ENCODE data around the gene CD74. TPM values are rescaled to one million over a fixed set of nuclear protein-coding genes. Genes with fewer than 3 reads are reported as not detected.

CD74 gene
- total RNA-seq, 1 donor from 2014 or later = 1,940 TPM

DNA sequence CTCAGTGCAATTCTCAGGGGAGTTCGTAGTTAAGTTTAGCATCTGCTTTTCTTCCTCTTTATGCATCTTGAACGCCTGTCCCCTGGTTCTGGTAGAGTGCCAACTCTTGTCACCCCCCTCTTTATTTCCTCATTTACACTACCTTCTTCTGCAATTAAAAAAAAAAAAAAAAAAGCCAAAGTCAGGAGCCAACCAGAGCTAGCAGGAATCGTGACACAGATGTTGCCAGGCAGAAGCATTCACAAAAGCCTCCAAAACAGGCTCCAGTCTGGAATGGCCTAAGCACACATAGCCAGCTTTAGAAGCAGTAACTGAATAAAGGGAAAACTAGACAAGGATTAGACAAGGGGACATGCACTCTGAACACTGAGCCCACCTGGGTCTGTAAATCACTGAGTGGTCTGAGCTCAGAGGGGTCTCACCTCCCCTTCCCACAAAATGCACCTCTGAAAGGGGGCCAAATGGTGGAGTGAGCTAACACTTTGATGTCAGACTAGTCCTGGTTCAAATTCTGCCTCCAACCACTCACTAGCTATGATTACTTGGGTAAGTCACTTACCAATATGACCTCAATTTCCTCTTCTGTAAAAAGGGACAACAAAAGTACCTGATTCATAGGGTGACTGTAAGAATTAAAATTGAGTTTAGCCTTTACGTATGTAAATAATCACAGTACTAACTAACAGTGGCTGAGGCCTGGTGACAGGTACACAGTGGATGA lies 2.0 kb downstream of the CD74 start:
- H3K27ac ChIP-seq = peak overlapping the region; percentile 81 to 86
- H3K27me3 ChIP-seq = no peaks in the 10 kb centered on the region
- peak overlapping the region; percentile 55 to 64 for H3K4me3 ChIP-seq
- no peaks in the 10 kb centered on the region for H3K9me3 ChIP-seq
- H3K4me1 ChIP-seq = peaks cover 3 to 11% of the 10 kb centered on the region in 2 donors
- intact Hi-C loops (cut with DNase I) = loop anchor here (5.0 kb wide), 1 partner anchor 53 kb away; the partner anchor contains the start of gene TCOF1
- no peaks in the 10 kb centered on the region for H3K36me3 ChIP-seq
- peak in 1 of 2 donors; percentile 86 for DNase-seq (ENCODE audit: low spot score in 2 of 2)
- TF ChIP-seq, protein P1, sequence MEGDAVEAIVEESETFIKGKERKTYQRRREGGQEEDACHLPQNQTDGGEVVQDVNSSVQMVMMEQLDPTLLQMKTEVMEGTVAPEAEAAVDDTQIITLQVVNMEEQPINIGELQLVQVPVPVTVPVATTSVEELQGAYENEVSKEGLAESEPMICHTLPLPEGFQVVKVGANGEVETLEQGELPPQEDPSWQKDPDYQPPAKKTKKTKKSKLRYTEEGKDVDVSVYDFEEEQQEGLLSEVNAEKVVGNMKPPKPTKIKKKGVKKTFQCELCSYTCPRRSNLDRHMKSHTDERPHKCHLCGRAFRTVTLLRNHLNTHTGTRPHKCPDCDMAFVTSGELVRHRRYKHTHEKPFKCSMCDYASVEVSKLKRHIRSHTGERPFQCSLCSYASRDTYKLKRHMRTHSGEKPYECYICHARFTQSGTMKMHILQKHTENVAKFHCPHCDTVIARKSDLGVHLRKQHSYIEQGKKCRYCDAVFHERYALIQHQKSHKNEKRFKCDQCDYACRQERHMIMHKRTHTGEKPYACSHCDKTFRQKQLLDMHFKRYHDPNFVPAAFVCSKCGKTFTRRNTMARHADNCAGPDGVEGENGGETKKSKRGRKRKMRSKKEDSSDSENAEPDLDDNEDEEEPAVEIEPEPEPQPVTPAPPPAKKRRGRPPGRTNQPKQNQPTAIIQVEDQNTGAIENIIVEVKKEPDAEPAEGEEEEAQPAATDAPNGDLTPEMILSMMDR (IDR thresholded peaks at IDR 0.05) = no peak

DNA sequence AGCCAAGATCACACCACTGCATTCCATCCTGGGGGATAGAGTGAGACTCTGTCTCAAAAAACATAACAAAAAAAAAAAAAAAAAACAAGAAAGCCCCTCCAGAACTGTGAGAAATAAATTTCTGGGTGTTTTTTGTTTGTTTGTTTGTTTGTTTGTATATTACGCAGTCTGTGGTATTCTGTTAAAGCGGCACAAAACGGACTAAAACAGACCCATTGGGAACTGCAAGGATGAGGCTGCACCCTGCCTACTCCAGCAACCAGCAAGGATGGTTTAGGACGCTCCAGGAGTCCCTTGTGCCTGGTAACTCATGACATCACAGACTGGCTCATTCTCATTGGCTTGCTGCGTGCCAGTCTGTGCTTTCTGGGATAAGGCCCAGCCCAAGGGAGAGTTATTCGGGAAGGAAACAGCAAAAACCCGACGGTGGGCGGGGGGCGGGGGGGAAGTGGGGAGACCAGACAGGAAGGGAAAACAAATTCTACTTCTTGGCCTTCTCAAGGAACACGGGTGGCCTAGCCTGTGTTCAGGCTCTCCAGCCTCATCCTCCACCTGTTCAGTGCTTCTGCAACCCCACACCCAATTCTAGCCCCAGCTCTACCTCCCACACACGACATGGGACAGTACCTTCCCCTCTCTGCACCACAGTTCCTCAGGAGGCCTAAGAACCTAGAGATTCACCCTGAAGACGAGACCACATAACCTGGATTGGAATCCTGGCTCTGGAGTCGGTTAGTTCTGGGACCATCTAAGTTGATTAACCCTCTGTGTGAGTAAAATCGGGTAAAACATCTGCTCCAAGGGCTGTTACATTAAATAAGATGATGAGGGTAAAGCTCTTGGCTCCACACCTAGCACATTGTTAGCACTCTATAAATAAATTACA lies 2.8 kb downstream of the CD74 start:
- H3K27me3 ChIP-seq = no peaks in the 10 kb centered on the region
- peak; percentile 61 to 92 for DNase-seq (ENCODE audit: low spot score in 2 of 2)
- H3K27ac ChIP-seq = peak overlapping the region; percentile 81 to 86
- peak overlapping the region; percentile 28 to 64 for H3K4me3 ChIP-seq
- intact Hi-C loops (cut with DNase I) = loop anchor here (5.0 kb wide), 1 partner anchor 53 kb away; the partner anchor contains the start of gene TCOF1
- H3K9me3 ChIP-seq = no peaks in the 10 kb centered on the region
- H3K36me3 ChIP-seq = no peaks in the 10 kb centered on the region
- peaks cover 3 to 11% of the 10 kb centered on the region in 2 donors for H3K4me1 ChIP-seq
- TF ChIP-seq, protein P1 (IDR thresholded peaks at IDR 0.05) = no peak

DNA sequence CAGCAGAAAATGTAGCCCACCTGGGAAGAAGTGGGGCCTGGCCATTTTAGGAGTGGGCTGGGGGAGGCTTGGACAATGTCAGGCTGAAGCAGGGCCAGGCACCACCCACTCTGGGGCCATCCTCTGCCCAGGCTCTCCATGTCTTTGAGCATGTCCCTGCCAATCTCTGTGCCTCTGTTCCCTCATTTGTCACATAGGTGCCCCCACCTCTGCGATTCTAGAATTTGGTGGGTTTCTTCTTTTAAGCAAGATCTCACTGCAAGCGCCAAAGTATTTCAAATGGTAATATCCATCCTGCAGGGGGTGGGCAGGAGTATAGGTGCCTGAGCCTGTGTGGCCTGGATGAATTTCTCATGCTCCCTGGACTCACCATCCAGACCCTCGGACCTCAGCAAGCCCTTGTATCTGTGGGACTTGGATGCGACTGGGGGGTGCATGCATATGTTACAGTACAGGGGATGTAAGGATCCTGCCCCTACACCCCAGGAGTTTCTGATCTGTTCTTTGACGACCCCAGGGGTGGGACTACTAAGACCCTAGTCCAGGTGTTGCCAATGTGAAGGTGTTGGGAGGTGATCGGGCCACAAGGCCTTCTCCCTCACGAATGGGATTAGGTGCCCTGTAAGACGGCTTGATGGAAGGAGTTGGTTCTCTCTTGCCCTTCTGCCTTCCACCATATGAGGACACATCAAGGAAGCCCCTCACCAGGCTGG lies 4.3 kb downstream of the CD74 start:
- Histone ChIP-seq H3K4me3 (peak overlapping the region in 1 of 2 donors; percentile 64), H3K27me3 (no peaks in the 10 kb centered on the region), H3K36me3 (peaks cover 3 to 8% of the 10 kb centered on the region in 2 donors), H3K9me3 (no peaks in the 10 kb centered on the region), H3K4me1 (peaks cover 3 to 10% of the 10 kb centered on the region in 2 donors), H3K27ac (peak overlapping the region in 1 of 2 donors; percentile 18)
- intact Hi-C loops (cut with DNase I) = no loop called here
- no peak for DNase-seq (ENCODE audit: low spot score in 2 of 2)
- TF ChIP-seq, protein P1 (IDR thresholded peaks at IDR 0.05) = no peak

DNA sequence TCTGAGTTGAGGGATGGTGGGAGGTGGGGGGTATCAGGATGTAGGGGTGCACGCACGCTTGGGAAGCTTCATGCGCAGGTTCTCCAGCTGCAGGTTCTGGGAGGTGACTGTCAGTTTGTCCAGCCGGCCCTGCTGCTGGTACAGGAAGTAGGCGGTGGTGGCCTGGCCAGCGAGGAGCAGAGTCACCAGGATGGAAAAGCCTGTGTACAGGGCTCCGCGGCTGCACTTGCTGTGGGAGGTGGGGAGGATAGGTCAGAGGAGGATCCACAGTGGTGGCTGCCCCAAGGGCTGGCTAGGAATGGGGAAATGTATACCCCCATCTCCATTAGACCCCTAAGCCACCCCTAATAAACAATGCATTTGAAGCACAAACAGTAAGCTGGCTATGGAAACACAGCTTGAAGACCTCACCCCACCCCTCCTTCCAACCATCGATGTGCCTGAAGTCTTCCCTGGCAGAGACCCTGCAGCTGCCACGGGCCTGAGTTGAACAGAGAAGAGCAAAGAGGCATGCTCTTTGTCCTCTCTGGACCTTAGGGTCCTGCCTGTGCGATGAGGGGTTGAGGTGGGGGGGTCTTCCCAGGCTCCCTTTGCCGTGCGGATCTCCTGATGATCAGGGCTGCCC lies 5.5 kb downstream of the CD74 start:
- H3K4me3 ChIP-seq = no peak overlapping the region

More for the DNA sequence above, 5.5 kb downstream of the CD74 start:
- Histone ChIP-seq H3K36me3 (peaks cover 8 to 14% of the 10 kb centered on the region in 2 donors), H3K27me3 (no peaks in the 10 kb centered on the region), H3K9me3 (no peaks in the 10 kb centered on the region), H3K4me1 (peaks cover 3 to 6% of the 10 kb centered on the region in 2 donors), H3K27ac (no peak overlapping the region)
- intact Hi-C loops (cut with DNase I) = no loop called here
- no peak for DNase-seq (ENCODE audit: low spot score in 2 of 2)
- TF ChIP-seq, protein P1 (IDR thresholded peaks at IDR 0.05) = no peak

Data from ascending aorta (tissue), 2 donors.